HepG2 (cell line): ENCODE measurements around the gene BANP. TPM values are rescaled to one million over a fixed set of nuclear protein-coding genes. Genes with fewer than 3 reads are reported as not detected.

Source experiments
- FOXO1 ChIP-seq: sonication (generic); formaldehyde crosslinking; IDR thresholded peaks from 2 replicates; pipeline ENCODE4 v1.4.0; 2020; ENCODE audit warnings: missing genetic modification reagents
- IRF2 ChIP-seq: IDR thresholded peaks from 2 replicates; pipeline ENCODE4 v1.6.1; 2018; ENCODE audit warnings: missing genetic modification reagents, missing compliant biosample characterization
- NCOA1 ChIP-seq: sonication (generic); formaldehyde crosslinking; IDR thresholded peaks from 2 replicates; pipeline ENCODE4 v1.9.0; 2021; ENCODE audit warnings: missing genetic modification reagents
- RAD21 ChIP-seq: fragments of 450-650 bp; formaldehyde crosslinking; IDR thresholded peaks from 2 replicates; pipeline ENCODE4 v1.5.0; 2020; ENCODE audit warnings: mild to moderate bottlenecking
- RBFOX2 ChIP-seq: fragments of 200-400 bp; formaldehyde crosslinking; IDR thresholded peaks from 2 replicates; pipeline ENCODE4 v1.6.1; 2017; ENCODE audit warnings: low read depth, mild to moderate bottlenecking, low read length
- ZC3H4 ChIP-seq: sonication (generic); formaldehyde crosslinking; IDR thresholded peaks from 2 replicates; pipeline ENCODE4 v1.4.0; 2020; ENCODE audit warnings: missing genetic modification reagents, borderline replicate concordance
- ZMYM4 ChIP-seq: sonication (generic); formaldehyde crosslinking; IDR thresholded peaks from 2 replicates; pipeline ENCODE4 v1.8.1; 2023; ENCODE audit warnings: mild to moderate bottlenecking, missing genetic modification reagents
- ZNF264 ChIP-seq: sonication (generic); formaldehyde crosslinking; IDR thresholded peaks from 2 replicates; pipeline ENCODE4 v1.4.0; 2020; ENCODE audit warnings: missing genetic modification reagents
- ZNF274 ChIP-seq: sonication (generic); formaldehyde crosslinking; IDR thresholded peaks from 2 replicates; pipeline ENCODE4 v1.5.1; 2020; ENCODE audit warnings: mild to moderate bottlenecking, missing genetic modification reagents
- ZNF317 ChIP-seq: sonication (generic); formaldehyde crosslinking; IDR thresholded peaks from 2 replicates; pipeline ENCODE4 v1.5.0; 2020; ENCODE audit warnings: mild to moderate bottlenecking, missing genetic modification reagents
- ZNF329 ChIP-seq: sonication (generic); formaldehyde crosslinking; IDR thresholded peaks from 2 replicates; pipeline ENCODE4 v1.9.0; 2021; ENCODE audit warnings: low read depth, mild to moderate bottlenecking, missing genetic modification reagents
- ZNF350 ChIP-seq: sonication (generic); formaldehyde crosslinking; IDR thresholded peaks from 2 replicates; pipeline ENCODE4 v1.4.0; 2020; ENCODE audit warnings: mild to moderate bottlenecking, low read depth, missing genetic modification reagents, borderline replicate concordance
- ZNF414 ChIP-seq: sonication (generic); formaldehyde crosslinking; IDR thresholded peaks from 2 replicates; pipeline ENCODE4 v1.5.0; 2020; ENCODE audit warnings: missing genetic modification reagents
- ZNF501 ChIP-seq: sonication (generic); formaldehyde crosslinking; IDR thresholded peaks from 2 replicates; pipeline ENCODE4 v1.5.1; 2020; ENCODE audit warnings: mild to moderate bottlenecking, moderate library complexity, missing genetic modification reagents
- ZNF512 ChIP-seq: sonication (generic); formaldehyde crosslinking; IDR thresholded peaks from 2 replicates; pipeline ENCODE4 v1.4.0; 2020; ENCODE audit warnings: mild to moderate bottlenecking, missing genetic modification reagents
- ZNF598 ChIP-seq: sonication (generic); formaldehyde crosslinking; IDR thresholded peaks from 2 replicates; pipeline ENCODE4 v1.5.1; 2020; ENCODE audit warnings: mild to moderate bottlenecking, missing genetic modification reagents, borderline replicate concordance
- ZNF660 ChIP-seq: sonication (generic); formaldehyde crosslinking; IDR thresholded peaks from 2 replicates; pipeline ENCODE4 v1.5.1; 2020; ENCODE audit warnings: mild to moderate bottlenecking, low read depth, missing genetic modification reagents, borderline replicate concordance
- ZNF768 ChIP-seq: sonication (generic); formaldehyde crosslinking; IDR thresholded peaks from 2 replicates; pipeline ENCODE4 v1.4.0; 2020; ENCODE audit warnings: missing genetic modification reagents
- polyA plus RNA-seq, 8 experiments: library from polyadenylated mRNA; depleted of rRNA in 3 of 8; stranded (reverse) in 7 of 8; unstranded in 1 of 8; fragments of >200 nt; fragmentation: Illumina TruSeq in 4 of 8; extraction: Trizol in 4 of 8; gene quantifications; 2 replicates each; pipeline versions ENCODE4 v1.2.1 to v1.2.3, GENCODE V29; 2011 to 2016; ENCODE audit warnings: low read depth in 4 of 8, missing spikeins in 1 of 8, mixed read lengths in 1 of 8; ENCODE audit not compliant: insufficient read depth in 1 of 8
- total RNA-seq, 5 experiments: library from RNA; depleted of rRNA; stranded (reverse); fragments of >200 nt; fragmentation: Illumina TruSeq; extraction: Trizol; gene quantifications; 2 replicates each; pipeline ENCODE4 v1.2.3, GENCODE V29; 2016; ENCODE audit warnings: low read depth in 1 of 5
- TF ChIP-seq, protein P1 (sequence below): sonication (generic); formaldehyde crosslinking; IDR thresholded peaks from 2 replicates; pipeline ENCODE4 v1.8.1; 2022; ENCODE audit warnings: mild to moderate bottlenecking, missing genetic modification reagents
- TF ChIP-seq, protein P2 (sequence below): IDR thresholded peaks from 2 replicates; pipeline ENCODE4 v1.6.1; 2016; ENCODE audit warnings: low read depth, control low read depth
- TF ChIP-seq, protein P3 (sequence below): sonication (generic); formaldehyde crosslinking; IDR thresholded peaks from 2 replicates; pipeline ENCODE4 v1.4.0; 2020; ENCODE audit warnings: mild to moderate bottlenecking, low read depth, missing genetic modification reagents

BANP gene
- total and polyA plus RNA-seq, 2 of the 13 experiments (the other 11 are each of a cell fraction or from before 2014, with no cell fraction given), result 20.2 to 23.8 TPM

GRCh38 chr16:87951552-87952538, 611 bp downstream of the BANP start (continued):
- TF ChIP-seq, protein P1, sequence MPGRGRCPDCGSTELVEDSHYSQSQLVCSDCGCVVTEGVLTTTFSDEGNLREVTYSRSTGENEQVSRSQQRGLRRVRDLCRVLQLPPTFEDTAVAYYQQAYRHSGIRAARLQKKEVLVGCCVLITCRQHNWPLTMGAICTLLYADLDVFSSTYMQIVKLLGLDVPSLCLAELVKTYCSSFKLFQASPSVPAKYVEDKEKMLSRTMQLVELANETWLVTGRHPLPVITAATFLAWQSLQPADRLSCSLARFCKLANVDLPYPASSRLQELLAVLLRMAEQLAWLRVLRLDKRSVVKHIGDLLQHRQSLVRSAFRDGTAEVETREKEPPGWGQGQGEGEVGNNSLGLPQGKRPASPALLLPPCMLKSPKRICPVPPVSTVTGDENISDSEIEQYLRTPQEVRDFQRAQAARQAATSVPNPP (CRISPR knock-in tag), result peak; percentile 66
- TF ChIP-seq, protein P2, sequence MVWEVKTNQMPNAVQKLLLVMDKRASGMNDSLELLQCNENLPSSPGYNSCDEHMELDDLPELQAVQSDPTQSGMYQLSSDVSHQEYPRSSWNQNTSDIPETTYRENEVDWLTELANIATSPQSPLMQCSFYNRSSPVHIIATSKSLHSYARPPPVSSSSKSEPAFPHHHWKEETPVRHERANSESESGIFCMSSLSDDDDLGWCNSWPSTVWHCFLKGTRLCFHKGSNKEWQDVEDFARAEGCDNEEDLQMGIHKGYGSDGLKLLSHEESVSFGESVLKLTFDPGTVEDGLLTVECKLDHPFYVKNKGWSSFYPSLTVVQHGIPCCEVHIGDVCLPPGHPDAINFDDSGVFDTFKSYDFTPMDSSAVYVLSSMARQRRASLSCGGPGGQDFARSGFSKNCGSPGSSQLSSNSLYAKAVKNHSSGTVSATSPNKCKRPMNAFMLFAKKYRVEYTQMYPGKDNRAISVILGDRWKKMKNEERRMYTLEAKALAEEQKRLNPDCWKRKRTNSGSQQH (CRISPR knock-in tag), result no peak
- peak; percentile 55; the same call in 1 of the 2 replicates for TF ChIP-seq ZNF501 (CRISPR knock-in tag)
- TF ChIP-seq ZMYM4 (CRISPR knock-in tag), result 0 out of 2 replicates have a peak, but pooled peaks have one; percentile 7
- peak; percentile 50; the same call in 1 of the 2 replicates for TF ChIP-seq RAD21 (CRISPR knock-in tag)
- TF ChIP-seq ZNF598 (CRISPR knock-in tag), result no peak
- no peak for TF ChIP-seq ZNF512
- peak; percentile 52; the same call in 1 of the 2 replicates for TF ChIP-seq ZNF274 (CRISPR knock-in tag)
- no peak for TF ChIP-seq FOXO1 (CRISPR knock-in tag)
- peak; percentile 46; the same call in 1 of the 2 replicates for TF ChIP-seq ZNF329 (CRISPR knock-in tag)
- TF ChIP-seq, protein P3, sequence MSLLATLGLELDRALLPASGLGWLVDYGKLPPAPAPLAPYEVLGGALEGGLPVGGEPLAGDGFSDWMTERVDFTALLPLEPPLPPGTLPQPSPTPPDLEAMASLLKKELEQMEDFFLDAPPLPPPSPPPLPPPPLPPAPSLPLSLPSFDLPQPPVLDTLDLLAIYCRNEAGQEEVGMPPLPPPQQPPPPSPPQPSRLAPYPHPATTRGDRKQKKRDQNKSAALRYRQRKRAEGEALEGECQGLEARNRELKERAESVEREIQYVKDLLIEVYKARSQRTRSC (CRISPR knock-in tag), result no peak
- TF ChIP-seq ZC3H4 (CRISPR knock-in tag), result peak; percentile 55
- TF ChIP-seq IRF2 (CRISPR knock-in tag), result peak; percentile 8; the same call in 1 of the 2 replicates
- TF ChIP-seq RBFOX2, result peak; percentile 83
- no peak for TF ChIP-seq ZNF350
- TF ChIP-seq ZNF660 (CRISPR knock-in tag), result no peak
- TF ChIP-seq ZNF317 (CRISPR knock-in tag), result peak; percentile 30; the same call in 1 of the 2 replicates
- no peak for TF ChIP-seq NCOA1
- TF ChIP-seq ZNF264 (CRISPR knock-in tag), result 0 out of 2 replicates have a peak, but pooled peaks have one; percentile 29
- no peak for TF ChIP-seq ZNF414
- peak; percentile 37; the same call in 1 of the 2 replicates for TF ChIP-seq ZNF768 (CRISPR knock-in tag)
